ENCODE data around the gene FAM114A1. TPM values are rescaled to one million over a fixed set of nuclear protein-coding genes. Genes with fewer than 3 reads are reported as not detected.

FAM114A1 gene
- total RNA-seq, 1 donor from 2014 or later: 223 TPM

GRCh38 chr4:38964942-38965775, 97.6 kb downstream of the FAM114A1 start:
- H3K36me3 Mint-ChIP-seq (ENCODE audit: low read depth): peaks cover 2% of the 10 kb centered on the region
- peaks cover 20% of the 10 kb centered on the region for H3K4me1 Mint-ChIP-seq (ENCODE audit: low read depth)
- H3K9me3 Mint-ChIP-seq (ENCODE audit: low read depth): peaks cover 11% of the 10 kb centered on the region
- no peak for DNase-seq (ENCODE audit: low spot score)
- H3K27me3 Mint-ChIP-seq (ENCODE audit: low read depth): no peaks in the 10 kb centered on the region
- no peak for TF ChIP-seq CTCF (IDR thresholded peaks at IDR 0.05)
- H3K27ac Mint-ChIP-seq (ENCODE audit: unreplicated experiment): no peak overlapping the region
- no peak overlapping the region for H3K4me3 Mint-ChIP-seq (ENCODE audit: unreplicated experiment)

GRCh38 chr4:38965866-38966265, 98.3 kb downstream of the FAM114A1 start:
- H3K27ac Mint-ChIP-seq (ENCODE audit: unreplicated experiment): peak overlapping the region; percentile 99
- no peaks in the 10 kb centered on the region for H3K27me3 Mint-ChIP-seq (ENCODE audit: low read depth)
- no peak for TF ChIP-seq CTCF (IDR thresholded peaks at IDR 0.05)
- H3K4me3 Mint-ChIP-seq (ENCODE audit: unreplicated experiment): no peak overlapping the region
- H3K4me1 Mint-ChIP-seq (ENCODE audit: low read depth): peaks cover 20% of the 10 kb centered on the region
- H3K36me3 Mint-ChIP-seq (ENCODE audit: low read depth): peaks cover 2% of the 10 kb centered on the region
- DNase-seq (ENCODE audit: low spot score): no peak
- peaks cover 11% of the 10 kb centered on the region for H3K9me3 Mint-ChIP-seq (ENCODE audit: low read depth)

- Mint-ChIP-seq H3K36me3 (ENCODE audit: low read depth) (peaks cover 2% of the 10 kb centered on the region), H3K27ac (ENCODE audit: unreplicated experiment) (peak overlapping the region; percentile 99), H3K4me1 (ENCODE audit: low read depth) (peaks cover 20% of the 10 kb centered on the region), H3K27me3 (ENCODE audit: low read depth) (no peaks in the 10 kb centered on the region), H3K9me3 (ENCODE audit: low read depth) (peaks cover 2% of the 10 kb centered on the region), H3K4me3 (ENCODE audit: unreplicated experiment) (peak overlapping the region; percentile 5)
- no peak for DNase-seq (ENCODE audit: low spot score)
- peak; percentile 38 for TF ChIP-seq CTCF (IDR thresholded peaks at IDR 0.05)
Measured at GRCh38 chr4:38967260-38968095, 99.9 kb downstream of the FAM114A1 start.

- no peak for DNase-seq (ENCODE audit: low spot score)
- Mint-ChIP-seq H3K9me3 (ENCODE audit: low read depth) (peaks cover 2% of the 10 kb centered on the region), H3K4me3 (ENCODE audit: unreplicated experiment) (no peak overlapping the region), H3K27ac (ENCODE audit: unreplicated experiment) (no peak overlapping the region), H3K4me1 (ENCODE audit: low read depth) (peaks cover 20% of the 10 kb centered on the region), H3K36me3 (ENCODE audit: low read depth) (no peaks in the 10 kb centered on the region), H3K27me3 (ENCODE audit: low read depth) (no peaks in the 10 kb centered on the region)
- no peak for TF ChIP-seq CTCF (IDR thresholded peaks at IDR 0.05)
Measured at GRCh38 chr4:38968668-38969067, 101.1 kb downstream of the FAM114A1 start.

GRCh38 chr4:38976308-38976707, 108.7 kb downstream of the FAM114A1 start:
- no peak for DNase-seq (ENCODE audit: low spot score)
- TF ChIP-seq CTCF (IDR thresholded peaks at IDR 0.05): no peak
- H3K4me1 Mint-ChIP-seq (ENCODE audit: low read depth): peaks cover 2% of the 10 kb centered on the region
- no peaks in the 10 kb centered on the region for H3K36me3 Mint-ChIP-seq (ENCODE audit: low read depth)
- H3K9me3 Mint-ChIP-seq (ENCODE audit: low read depth): no peaks in the 10 kb centered on the region
- H3K4me3 Mint-ChIP-seq (ENCODE audit: unreplicated experiment): no peak overlapping the region
- H3K27ac Mint-ChIP-seq (ENCODE audit: unreplicated experiment): no peak overlapping the region
- no peaks in the 10 kb centered on the region for H3K27me3 Mint-ChIP-seq (ENCODE audit: low read depth)

Data from chondrocyte (in vitro differentiated cells).